Dedifferentiated amniotic fluid mesenchymal stem cell (primary cell): ENCODE results near the gene DBH.

ENCODE experiments used
- DNase-seq: peaks from one replicate; pipeline ENCODE4 v3.0.0-alpha.2; 2016; ENCODE audit errors: extremely low spot score

DBH gene

DNA sequence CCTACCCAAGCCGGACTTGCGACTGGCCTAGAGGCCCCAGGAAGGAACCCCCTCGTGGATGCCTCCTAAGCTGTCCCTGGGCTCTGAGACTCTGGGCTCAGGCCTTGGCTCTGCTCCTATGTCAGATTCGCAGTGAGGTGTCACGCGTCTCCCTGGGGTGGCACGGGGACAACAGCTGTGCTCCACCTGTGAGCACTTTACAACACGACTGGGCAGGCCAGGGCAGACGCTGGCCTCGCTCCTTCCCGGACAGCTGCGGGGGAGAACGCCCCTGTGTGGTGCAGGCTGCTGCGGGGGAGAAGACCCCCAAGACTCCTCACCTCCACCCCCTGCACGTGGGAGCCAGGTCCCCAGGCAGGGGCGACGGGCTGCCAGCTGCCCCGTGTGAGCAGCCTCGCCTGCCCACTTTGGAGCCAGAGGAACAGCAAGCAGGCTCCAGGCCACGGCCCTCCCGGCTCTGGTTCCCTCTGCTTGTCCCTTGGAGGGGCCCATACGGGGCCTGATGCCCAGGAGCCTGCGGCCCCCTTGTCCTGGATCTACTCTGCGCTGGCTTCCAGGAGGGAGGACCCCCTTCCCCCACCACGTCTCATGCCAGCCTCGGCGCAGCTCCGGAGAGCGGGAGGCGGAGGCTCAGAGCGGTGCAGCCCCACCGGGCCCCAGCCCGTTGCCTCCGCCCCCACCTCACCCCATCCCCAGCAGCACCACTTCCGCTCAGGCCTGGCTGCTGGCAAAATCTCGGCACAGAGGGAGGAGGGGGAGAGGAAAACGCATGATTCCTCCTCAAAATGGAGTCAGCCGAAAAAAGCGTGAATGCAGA is 66.0 kb downstream of the DBH start:
- DNase-seq = no peak

DNA sequence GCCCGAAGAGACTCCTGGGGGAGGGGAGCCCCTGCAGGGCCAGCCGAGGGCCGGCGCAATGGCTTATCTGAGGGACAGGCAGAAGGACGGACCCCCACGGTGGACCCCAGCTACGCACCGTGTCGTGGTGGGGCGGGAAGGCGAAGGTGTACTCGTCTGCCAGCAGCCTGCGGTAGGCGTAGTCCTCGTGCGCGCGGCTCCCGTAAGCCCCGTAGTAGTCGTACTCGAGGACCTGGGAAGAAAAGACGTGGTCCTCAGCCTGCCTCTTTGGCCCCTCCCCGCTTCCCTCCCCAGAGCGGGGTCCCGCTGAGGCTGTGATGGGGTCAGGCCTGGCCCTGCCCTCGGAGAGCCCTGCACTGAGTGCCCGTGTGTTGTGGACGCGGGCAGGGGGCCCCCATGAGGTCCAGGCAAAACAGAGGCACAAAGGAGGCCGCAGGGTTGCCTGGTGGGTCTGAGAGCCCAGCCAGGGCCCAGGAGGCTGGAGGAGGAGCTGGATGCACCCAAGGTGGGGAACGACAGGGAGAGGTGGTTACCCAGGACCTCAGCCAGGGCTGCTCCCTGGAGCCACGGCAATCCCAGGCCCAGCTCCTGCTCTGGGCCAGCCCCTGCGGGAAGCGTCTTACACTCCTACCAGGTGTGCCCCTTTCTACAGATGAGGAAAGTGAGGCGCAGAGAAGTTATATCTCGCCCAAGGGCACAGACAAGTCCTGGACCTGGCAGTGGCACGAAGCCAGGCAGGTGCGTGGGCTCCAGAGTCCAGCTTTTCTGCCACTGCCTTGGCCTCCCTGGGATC is 66.8 kb downstream of the DBH start:
- no peak for DNase-seq

DNA sequence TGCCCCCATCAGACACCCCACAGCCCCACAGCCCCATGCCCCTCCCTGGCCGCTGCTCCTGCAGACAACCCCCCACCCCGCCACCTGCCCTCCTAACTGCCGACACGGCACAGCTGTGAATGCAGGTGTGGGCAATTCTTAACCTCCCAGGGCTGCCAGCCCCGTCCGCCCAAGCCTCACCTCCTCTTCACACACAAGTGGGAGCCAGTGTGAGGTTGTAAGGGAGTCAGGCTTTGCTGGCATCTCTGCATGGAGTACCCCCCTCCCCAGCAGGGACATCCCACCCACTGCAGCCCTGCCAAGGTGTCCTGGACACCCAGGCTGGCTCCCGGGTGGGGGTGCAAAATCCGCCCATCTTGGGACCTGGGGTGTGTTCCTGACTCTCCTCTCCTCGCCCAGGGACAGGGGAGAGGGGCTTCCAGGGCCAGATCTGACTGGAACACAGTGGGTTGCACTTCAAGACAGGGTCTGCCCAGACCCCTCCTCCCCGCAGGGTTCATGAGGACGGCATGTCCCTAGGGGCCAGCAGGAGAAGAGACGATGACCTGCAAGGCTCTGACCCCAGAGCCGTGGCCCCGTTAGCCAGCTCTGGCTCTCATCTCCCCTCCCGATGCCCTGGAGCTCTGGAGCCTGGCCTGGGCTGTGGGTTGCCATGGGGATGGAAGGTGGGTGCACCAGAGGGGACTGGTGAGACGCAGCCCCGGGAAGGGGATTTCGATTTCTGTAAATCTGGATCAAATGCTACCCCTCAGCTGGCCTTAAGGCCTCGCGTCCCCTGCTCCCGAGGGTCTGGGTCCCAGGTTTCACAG is 67.6 kb downstream of the DBH start:
- DNase-seq = no peak

DNA sequence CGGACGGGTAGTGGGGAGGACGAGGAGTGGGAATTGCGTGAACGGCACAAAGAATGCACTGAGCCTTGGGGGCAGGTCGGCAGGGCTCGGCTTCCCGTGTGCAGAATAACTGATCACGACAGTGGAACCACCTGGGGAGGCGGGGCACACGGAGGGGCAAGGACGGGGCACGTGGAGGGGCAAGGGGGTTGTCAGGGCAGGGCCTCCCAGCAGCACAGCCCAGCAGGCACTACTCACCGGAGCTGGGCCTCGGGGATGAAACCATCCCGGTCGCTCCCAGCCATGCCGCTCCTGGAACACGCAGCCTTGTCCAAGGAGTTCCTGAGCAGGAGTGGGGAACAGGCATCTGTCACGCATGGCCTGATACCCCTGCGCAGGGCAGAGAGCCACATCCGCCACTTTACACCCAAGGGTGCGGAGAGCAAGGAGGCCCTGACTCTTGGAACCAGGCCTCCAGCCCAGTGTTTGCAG is 68.6 kb downstream of the DBH start:
- DNase-seq = no peak

DNA sequence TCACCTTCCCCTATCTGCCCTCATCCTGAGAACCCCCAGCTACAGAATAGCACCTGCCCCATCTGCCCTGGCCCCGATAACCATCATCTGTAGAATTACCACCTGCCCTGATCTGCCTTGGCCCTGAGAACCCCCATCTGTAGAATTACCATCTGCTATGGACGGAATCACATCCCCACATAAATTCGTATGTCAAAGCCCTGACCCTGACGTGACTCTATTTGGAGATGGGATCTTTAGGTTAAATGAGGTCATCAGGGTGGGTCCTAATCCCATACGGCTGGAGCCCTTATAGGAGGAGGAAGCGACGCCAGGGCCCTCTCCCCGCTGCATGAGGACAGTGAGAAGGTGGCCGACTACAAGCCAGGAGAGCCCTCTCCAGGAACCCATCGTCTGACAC is 69.4 kb downstream of the DBH start:
- DNase-seq = no peak

DNA sequence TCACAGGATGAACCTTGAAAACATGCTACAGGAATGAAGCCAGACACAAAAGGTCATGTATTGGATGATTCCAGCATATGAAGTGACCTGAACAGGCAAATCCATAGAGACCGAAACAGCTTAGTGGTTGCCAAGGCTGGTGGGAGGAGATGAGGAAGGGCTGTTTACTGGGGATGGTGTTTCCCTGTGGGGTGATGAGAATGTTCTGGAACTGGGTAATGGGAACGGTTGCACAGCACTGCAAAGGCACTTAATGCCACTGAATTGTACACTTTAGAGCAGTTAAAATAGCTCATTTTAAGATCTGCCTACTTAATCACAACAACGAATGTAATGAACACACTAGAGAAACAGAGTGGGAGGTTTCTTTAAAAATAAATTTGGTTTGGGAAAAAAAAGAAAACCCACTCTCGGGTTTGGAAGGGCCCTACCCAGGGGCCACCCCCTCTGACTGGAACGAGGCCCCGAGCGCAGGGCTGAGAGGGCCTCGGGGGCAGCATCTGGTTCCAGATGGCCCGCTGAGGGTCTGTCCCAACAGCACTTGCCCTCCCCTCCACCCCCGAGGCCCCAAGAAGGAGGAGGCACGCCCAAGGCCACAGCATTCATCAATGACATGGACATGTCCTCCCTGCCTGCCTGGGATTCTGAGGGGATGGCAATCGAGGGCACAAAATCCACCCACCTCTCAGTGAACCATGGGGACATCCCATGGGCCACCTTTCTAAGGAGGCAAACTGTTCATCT is 70.3 kb downstream of the DBH start:
- DNase-seq = no peak

DNA sequence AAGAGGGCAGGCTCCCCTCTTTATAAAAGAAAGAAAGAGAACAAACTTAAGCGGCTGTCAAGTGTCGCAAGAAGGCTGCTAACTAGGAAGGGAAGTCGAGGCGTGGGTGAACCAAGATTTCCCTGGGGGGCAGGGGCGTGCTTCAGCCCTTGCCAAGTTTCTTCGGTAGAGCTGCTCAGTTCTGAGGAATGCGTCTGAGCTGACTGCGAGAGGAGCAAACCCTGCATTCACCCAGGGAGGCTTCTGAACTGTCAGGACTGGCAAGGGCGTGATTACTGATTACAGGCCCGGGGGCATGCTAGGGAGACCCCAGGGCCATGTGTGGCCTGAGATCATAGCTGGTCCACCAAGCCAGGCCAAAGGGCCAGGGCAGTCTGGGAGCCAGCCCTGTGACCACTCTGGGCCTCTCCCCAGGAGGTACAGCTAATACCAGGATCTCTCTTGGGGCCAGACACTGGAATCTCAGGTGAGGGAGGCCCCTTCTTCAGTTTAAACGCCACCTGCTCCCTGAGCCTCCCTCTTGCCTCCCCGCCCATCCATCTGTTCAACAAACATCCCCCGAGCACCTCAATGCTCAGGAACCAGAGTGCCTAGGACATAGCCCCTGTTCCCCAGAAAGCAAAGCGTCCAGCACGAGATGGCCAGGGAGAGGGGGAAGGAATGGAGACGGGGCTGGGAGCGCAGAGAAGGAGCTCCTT is 71.1 kb downstream of the DBH start:
- DNase-seq = no peak

DNA sequence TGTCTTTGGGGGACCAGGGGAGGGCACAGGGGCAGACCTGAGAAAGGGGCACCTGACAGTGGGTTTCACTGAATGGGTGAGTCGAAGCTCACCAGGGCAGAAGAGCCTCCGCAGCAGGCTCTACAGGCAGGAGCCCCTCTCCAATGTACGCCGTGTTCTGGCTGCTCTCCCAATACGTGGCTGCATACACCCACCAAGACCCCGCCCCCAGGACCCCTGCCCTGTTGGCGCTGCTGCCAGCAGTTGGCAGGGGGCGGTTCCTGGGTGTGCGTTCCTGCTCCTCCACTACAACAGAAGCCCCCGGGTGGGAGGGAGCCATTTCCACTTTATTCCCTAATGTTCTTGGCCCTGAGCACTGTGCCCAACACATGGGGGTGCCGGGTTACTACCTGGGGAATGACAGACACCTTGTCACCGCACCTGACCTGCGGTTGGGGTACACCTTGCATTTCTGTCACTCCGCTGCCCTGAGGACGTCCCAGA is 71.6 kb downstream of the DBH start:
- DNase-seq = no peak

DNA sequence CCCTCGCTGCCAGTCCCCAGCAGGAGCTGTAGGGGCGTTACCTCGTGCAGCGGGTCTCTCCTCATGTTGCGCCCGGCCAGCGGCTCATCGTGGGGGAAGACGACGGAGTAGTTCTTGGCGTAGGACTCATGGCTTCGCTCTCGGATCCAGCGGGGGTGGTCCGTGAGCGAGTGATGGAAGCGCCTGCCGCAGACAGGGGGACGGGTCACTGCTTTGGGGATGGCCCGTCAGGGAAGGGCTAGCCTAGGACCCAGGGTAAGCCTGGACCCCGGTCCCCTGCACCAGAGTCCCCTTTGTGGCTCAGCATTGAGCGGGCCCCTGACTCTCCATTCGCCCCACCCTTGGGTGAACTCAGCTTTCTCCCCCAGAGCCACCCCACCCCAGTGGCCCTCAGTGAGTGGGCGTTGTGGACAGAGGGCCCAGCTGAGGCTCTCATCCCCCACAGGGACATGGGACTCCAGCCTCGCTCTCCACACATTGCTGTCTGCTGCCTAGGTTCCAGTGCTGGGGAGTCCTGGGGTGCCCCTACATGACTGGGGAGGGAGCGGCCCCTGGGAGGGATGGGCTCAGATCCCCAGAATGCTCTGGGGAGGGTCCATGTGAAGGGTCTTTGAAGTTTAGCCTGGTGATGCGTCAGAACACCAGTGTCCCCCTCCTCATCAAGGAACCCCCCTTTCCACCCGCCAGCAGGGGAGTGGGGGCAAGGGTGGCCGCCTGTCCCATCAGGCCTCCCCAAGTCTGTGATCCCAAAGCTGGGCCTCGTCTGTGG is 72.3 kb downstream of the DBH start:
- DNase-seq = no peak
